ENCODE results near the gene ASIP.

ASIP gene

GRCh38 chr20:34315236-34315635 lies 74.0 kb downstream of the ASIP start:
- TF ChIP-seq POLR2AphosphoS5 (IDR thresholded peaks at IDR 0.05; ENCODE audit: borderline replicate concordance, low read depth, low read length) (no peak), FOXP2 (optimal IDR thresholded peaks at IDR 0.05; ENCODE audit: control extremely low read depth, extremely low read length, insufficient read depth) (no peak), EZH2 (IDR thresholded peaks at IDR 0.05) (no peak)
- no peak overlapping the region for H3K4me3 ChIP-seq
- no peak for DNase-seq (ENCODE audit: low read depth, low spot score)
- no peak overlapping the region for H3K27ac ChIP-seq
- no peaks in the 10 kb centered on the region for H3K36me3 ChIP-seq (ENCODE audit: insufficient read depth, low read length)
- H3K9me3 ChIP-seq (ENCODE audit: low read depth, low read length), result no peaks in the 10 kb centered on the region
- no peak overlapping the region for H3K9ac ChIP-seq (ENCODE audit: insufficient read length)

GRCh38 chr20:34316196-34316814 lies 75.1 kb downstream of the ASIP start:
- Histone ChIP-seq H3K9ac (ENCODE audit: insufficient read length) (no peak overlapping the region), H3K9me3 (ENCODE audit: low read depth, low read length) (no peaks in the 10 kb centered on the region), H3K27ac (no peak overlapping the region), H3K36me3 (ENCODE audit: insufficient read depth, low read length) (no peaks in the 10 kb centered on the region), H3K4me3 (no peak overlapping the region)
- no peak for TF ChIP-seq FOXP2 (optimal IDR thresholded peaks at IDR 0.05; ENCODE audit: control extremely low read depth, extremely low read length, insufficient read depth)
- no peak for TF ChIP-seq EZH2 (IDR thresholded peaks at IDR 0.05)
- no peak for TF ChIP-seq POLR2AphosphoS5 (IDR thresholded peaks at IDR 0.05; ENCODE audit: borderline replicate concordance, low read depth, low read length)
- no peak for DNase-seq (ENCODE audit: low read depth, low spot score)

Data from SK-N-MC (cell line).